Measurements from ENCODE around the gene NOL9. TPM values are rescaled to one million over a fixed set of nuclear protein-coding genes. Genes with fewer than 3 reads are reported as not detected.

The NOL9 gene
- total and polyA plus RNA-seq, 9 of the 15 experiments (the other 6 are each of a cell fraction or from before 2014, with no cell fraction given), result 5.6 to 76.5 (median 47.3) TPM

GRCh38 chr1:6602669-6603237, 48.4 kb upstream of the NOL9 start, which contains the start of gene KLHL21 (continued):
- TF ChIP-seq HINFP (tag; conservative IDR thresholded peaks at IDR 0.05; ENCODE audit: low read depth) (no peak), CHAMP1 (IDR thresholded peaks at IDR 0.05) (no peak), HCFC1 (IDR thresholded peaks at IDR 0.05; ENCODE audit: low read depth, low read length) (peak; percentile 45), CBX3 (IDR thresholded peaks at IDR 0.05; ENCODE audit: borderline replicate concordance in 1 of 2, low read length in 2 of 2) (peak in 1 of 2 experiments; percentile 34; a peak in 1 of 3 replicates), POLR3G (IDR thresholded peaks at IDR 0.05; ENCODE audit: extremely low read depth, insufficient read length, insufficient replicate concordance) (no peak), KAT8 (IDR thresholded peaks at IDR 0.05; ENCODE audit: low read depth) (no peak), RBM34 (IDR thresholded peaks at IDR 0.05; ENCODE audit: borderline replicate concordance, insufficient read depth, low read length) (no peak; the same call in 1 of the 2 replicates), HNRNPLL (IDR thresholded peaks at IDR 0.05; ENCODE audit: low read depth, low read length, poor library complexity, severe bottlenecking) (peak; percentile 59), RBBP5 (IDR thresholded peaks at IDR 0.05; ENCODE audit: borderline replicate concordance, insufficient read depth, low read length, poor library complexity, severe bottlenecking) (no peak), E4F1 (CRISPR knock-in tag; IDR thresholded peaks at IDR 0.05; ENCODE audit: borderline replicate concordance) (no peak), DLX4 (CRISPR knock-in tag; IDR thresholded peaks at IDR 0.05) (no peak), ZNF134 (CRISPR knock-in tag; conservative IDR thresholded peaks at IDR 0.05) (no peak), XRCC4 (IDR thresholded peaks at IDR 0.05; ENCODE audit: extremely low read depth, insufficient read depth, insufficient read length) (no peak), TCF3 (CRISPR knock-in tag; IDR thresholded peaks at IDR 0.05) (no peak), ZFP91 (CRISPR knock-in tag; IDR thresholded peaks at IDR 0.05) (no peak), TRIM24 (IDR thresholded peaks at IDR 0.05) (peak in 1 of 2 experiments; percentile 13; a peak in 1 of 4 replicates), ZNF143 (CRISPR knock-in tag; IDR thresholded peaks at IDR 0.05) (0 out of 2 replicates have a peak, but pooled peaks have one; percentile 61), DACH1 (IDR thresholded peaks at IDR 0.05; ENCODE audit: partially characterized antibody) (no peak), FOS (IDR thresholded peaks at IDR 0.05; ENCODE audit: extremely low read depth, insufficient read length) (peak; percentile 55)
